Keratinocyte (primary cell): Measurements from ENCODE around the gene AVPR2. TPM values are rescaled to one million over a fixed set of nuclear protein-coding genes. Genes with fewer than 3 reads are reported as not detected.

Experiments
- DNase-seq: peaks from one replicate; pipeline ENCODE4 v3.0.0-alpha.2; 2011; ENCODE audit warnings: low read depth, missing footprints, low spot score
- FAIRE-seq: peaks from 2 replicates; lab custom pipeline; 2011; peaks lifted over from hg19 to GRCh38; lab: Jason Lieb, UNC
- H2AFZ ChIP-seq: 2 replicates; pipeline ENCODE4 v1.6.0; 2012; ENCODE audit warnings: low read length, control low read depth, inconsistent platforms; ENCODE audit not compliant: control insufficient read depth
- H3K27ac ChIP-seq: 2 replicates; pipeline ENCODE4 v1.5.1; 2011; ENCODE audit warnings: low read length; ENCODE audit not compliant: control insufficient read depth, insufficient read depth
- H3K27me3 ChIP-seq: 3 replicates; pipeline ENCODE4 v1.6.0; 2011; ENCODE audit warnings: low read length; ENCODE audit not compliant: control insufficient read depth, insufficient read depth; ENCODE audit errors: extremely low read depth
- H3K36me3 ChIP-seq, 2 experiments: 2 replicates in 1 of 2; 3 replicates in 1 of 2; pipeline ENCODE4 v1.5.1; 2011; ENCODE audit warnings: low read length in 2 of 2, mild to moderate bottlenecking in 1 of 2; ENCODE audit not compliant: control insufficient read depth in 2 of 2, insufficient read depth in 2 of 2; ENCODE audit errors: extremely low read depth in 1 of 2
- H3K4me1 ChIP-seq: 3 replicates; pipeline ENCODE4 v1.5.1; 2011; ENCODE audit warnings: low read length; ENCODE audit not compliant: control insufficient read depth, insufficient read depth; ENCODE audit errors: extremely low read depth
- H3K4me2 ChIP-seq: 3 replicates; pipeline ENCODE4 v1.6.0; 2011; ENCODE audit warnings: low read depth, low read length; ENCODE audit not compliant: control insufficient read depth, insufficient read depth; ENCODE audit errors: extremely low read depth
- H3K4me3 ChIP-seq, 3 experiments: fragments of 200-600 bp in 1 of 3; sonication (generic) in 1 of 3; 2 replicates in 2 of 3; 3 replicates in 1 of 3; pipeline ENCODE4 v1.5.1; 2011 to 2016; ENCODE audit warnings: low read length in 3 of 3, mild to moderate bottlenecking in 3 of 3, control low read depth in 2 of 3, inconsistent platforms in 1 of 3, low read depth in 1 of 3, mixed read lengths in 1 of 3, mixed run types in 1 of 3, moderate library complexity in 1 of 3; ENCODE audit not compliant: control insufficient read depth in 2 of 3, insufficient read depth in 2 of 3; ENCODE audit errors: extremely low read depth in 1 of 3
- H3K79me2 ChIP-seq: 2 replicates; pipeline ENCODE4 v1.6.0; 2012; ENCODE audit warnings: low read length; ENCODE audit not compliant: control insufficient read depth, insufficient read depth
- H3K9ac ChIP-seq: 3 replicates; pipeline ENCODE4 v1.6.0; 2011; ENCODE audit warnings: low read length; ENCODE audit not compliant: control insufficient read depth, insufficient read depth; ENCODE audit errors: extremely low read depth
- H3K9me1 ChIP-seq: 3 replicates; pipeline ENCODE4 v1.6.0; 2011; ENCODE audit warnings: low read length; ENCODE audit not compliant: control insufficient read depth, insufficient read depth; ENCODE audit errors: extremely low read depth
- H3K9me3 ChIP-seq: 2 replicates; pipeline ENCODE4 v1.5.1; 2012; ENCODE audit warnings: low read depth, low read length; ENCODE audit not compliant: control insufficient read depth
- H4K20me1 ChIP-seq: 3 replicates; pipeline ENCODE4 v1.6.0; 2011; ENCODE audit warnings: low read length; ENCODE audit not compliant: control insufficient read depth, insufficient read depth; ENCODE audit errors: extremely low read depth
- EZH2 ChIP-seq: IDR thresholded peaks from one replicate; pipeline ENCODE4 v1.6.1; 2012; ENCODE audit warnings: inconsistent platforms, mild to moderate bottlenecking, low read length, moderate library complexity
- dilution Hi-C: fragments of 300-500 bp; cut with MboI; formaldehyde crosslinking; loops from one replicate; pipeline ENCODE4 v1.7.0; 2020; ENCODE audit warnings: low sequenced_read_pairs; ENCODE audit not compliant: extremely low pct_ligation_motif_present
- polyA plus RNA-seq, 5 experiments: library from polyadenylated mRNA; depleted of rRNA in 3 of 5; stranded (reverse) in 3 of 5; stranded (forward) in 1 of 5; unstranded in 1 of 5; fragments of >200 nt; gene quantifications; 1 replicate in 1 of 5; 2 replicates in 3 of 5; 3 replicates in 1 of 5; pipeline versions ENCODE4 v1.2.1 to v1.2.3, GENCODE V29; 2011 to 2012; ENCODE audit warnings: missing spikeins in 2 of 5, low read depth in 1 of 5, low replicate concordance in 1 of 5
- TF ChIP-seq, protein P1 (sequence below), 3 experiments: IDR thresholded peaks in 1 of 3; conservative IDR thresholded peaks in 1 of 3; optimal IDR thresholded peaks in 1 of 3; 2 replicates in 2 of 3; 3 replicates in 1 of 3; pipeline versions ENCODE3 to v1.5.1; 2011; ENCODE audit warnings: low read length in 3 of 3, mild to moderate bottlenecking in 3 of 3, moderate library complexity in 2 of 3, control low read depth in 1 of 3, inconsistent platforms in 1 of 3; ENCODE audit not compliant: insufficient read depth in 2 of 3; ENCODE audit errors: extremely low read depth in 1 of 3

AVPR2 gene
- polyA plus RNA-seq, 1 donor (not counting 4 experiments of a cell fraction or from before 2014, with no cell fraction given), result not detected

DNA sequence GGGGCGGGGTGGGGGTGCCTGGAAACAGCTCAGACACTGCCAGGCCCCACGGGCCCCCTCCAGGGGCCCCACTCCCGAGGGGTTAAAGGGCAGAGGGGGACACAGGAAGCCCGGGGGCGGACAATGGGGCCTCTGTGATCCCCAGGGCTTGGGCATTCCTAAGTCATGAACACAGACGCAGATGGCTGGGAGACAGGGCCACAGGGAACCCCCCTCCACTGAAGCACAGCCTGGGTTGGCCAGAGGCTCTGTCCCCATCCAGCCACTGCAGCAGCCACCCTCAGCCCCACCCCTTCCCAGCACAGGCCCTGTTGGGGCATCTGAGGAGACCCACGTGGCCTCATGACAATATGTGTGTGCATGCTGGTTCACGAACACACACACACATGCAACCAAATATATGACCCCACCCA lies 22.4 kb upstream of the AVPR2 start:
- DNase-seq, result no peak
- Histone ChIP-seq H3K36me3 (no peaks in the 10 kb centered on the region), H2AFZ (no peak overlapping the region), H3K27me3 (peaks cover 42% of the 10 kb centered on the region), H3K9ac (no peak overlapping the region), H3K9me1 (no peaks in the 10 kb centered on the region), H3K9me3 (no peaks in the 10 kb centered on the region), H3K4me3 (no peak overlapping the region), H3K4me1 (peaks cover 3% of the 10 kb centered on the region), H3K27ac (no peak overlapping the region), H3K4me2 (no peak overlapping the region), H4K20me1 (peaks cover 6% of the 10 kb centered on the region), H3K79me2 (no peaks in the 10 kb centered on the region)
- dilution Hi-C loops, result no loop called here
- FAIRE-seq, result no peak
- TF ChIP-seq, protein P1, sequence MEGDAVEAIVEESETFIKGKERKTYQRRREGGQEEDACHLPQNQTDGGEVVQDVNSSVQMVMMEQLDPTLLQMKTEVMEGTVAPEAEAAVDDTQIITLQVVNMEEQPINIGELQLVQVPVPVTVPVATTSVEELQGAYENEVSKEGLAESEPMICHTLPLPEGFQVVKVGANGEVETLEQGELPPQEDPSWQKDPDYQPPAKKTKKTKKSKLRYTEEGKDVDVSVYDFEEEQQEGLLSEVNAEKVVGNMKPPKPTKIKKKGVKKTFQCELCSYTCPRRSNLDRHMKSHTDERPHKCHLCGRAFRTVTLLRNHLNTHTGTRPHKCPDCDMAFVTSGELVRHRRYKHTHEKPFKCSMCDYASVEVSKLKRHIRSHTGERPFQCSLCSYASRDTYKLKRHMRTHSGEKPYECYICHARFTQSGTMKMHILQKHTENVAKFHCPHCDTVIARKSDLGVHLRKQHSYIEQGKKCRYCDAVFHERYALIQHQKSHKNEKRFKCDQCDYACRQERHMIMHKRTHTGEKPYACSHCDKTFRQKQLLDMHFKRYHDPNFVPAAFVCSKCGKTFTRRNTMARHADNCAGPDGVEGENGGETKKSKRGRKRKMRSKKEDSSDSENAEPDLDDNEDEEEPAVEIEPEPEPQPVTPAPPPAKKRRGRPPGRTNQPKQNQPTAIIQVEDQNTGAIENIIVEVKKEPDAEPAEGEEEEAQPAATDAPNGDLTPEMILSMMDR (optimal IDR thresholded peaks at IDR 0.05 in 1 of 3, IDR thresholded peaks at IDR 0.05 in 1 of 3, conservative IDR thresholded peaks at IDR 0.05 in 1 of 3; ENCODE audit: extremely low read depth in 1 of 3, insufficient read depth in 2 of 3, low read length in 3 of 3), result no peak
- TF ChIP-seq EZH2, result no peak

DNA sequence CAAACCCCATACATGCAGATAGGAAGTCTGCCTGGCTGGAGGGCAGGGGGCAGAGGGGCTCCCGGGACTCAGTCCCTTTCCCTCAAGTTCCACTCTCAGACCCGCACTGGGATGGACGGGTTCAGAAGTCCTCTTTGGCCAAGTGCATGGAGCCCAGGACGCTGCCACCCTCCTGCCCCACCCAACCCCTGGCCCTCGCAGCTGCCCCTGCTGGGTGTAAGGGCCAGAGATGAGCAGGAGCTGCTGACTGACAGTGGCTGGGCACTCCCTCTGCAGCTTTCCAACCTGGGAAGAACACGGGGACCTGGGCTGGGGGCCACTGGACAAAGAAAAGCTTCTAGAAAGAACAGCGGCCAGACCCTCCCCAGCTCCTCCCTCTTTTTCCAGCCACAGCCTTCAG lies 21.9 kb upstream of the AVPR2 start:
- Histone ChIP-seq H3K9me3 (no peaks in the 10 kb centered on the region), H2AFZ (no peak overlapping the region), H3K79me2 (no peaks in the 10 kb centered on the region), H3K4me1 (peaks cover 3% of the 10 kb centered on the region), H3K9me1 (no peaks in the 10 kb centered on the region), H4K20me1 (peaks cover 6% of the 10 kb centered on the region), H3K27me3 (peaks cover 46% of the 10 kb centered on the region), H3K9ac (no peak overlapping the region), H3K27ac (no peak overlapping the region), H3K4me2 (no peak overlapping the region), H3K36me3 (no peaks in the 10 kb centered on the region), H3K4me3 (no peak overlapping the region)
- no peak for DNase-seq
- dilution Hi-C loops, result no loop called here
- no peak for FAIRE-seq
- TF ChIP-seq EZH2, result no peak
- TF ChIP-seq, protein P1 (optimal IDR thresholded peaks at IDR 0.05 in 1 of 3, IDR thresholded peaks at IDR 0.05 in 1 of 3, conservative IDR thresholded peaks at IDR 0.05 in 1 of 3; ENCODE audit: extremely low read depth in 1 of 3, insufficient read depth in 2 of 3, low read length in 3 of 3), result no peak
